ENCODE measurements around the gene LSM12. TPM values are rescaled to one million over a fixed set of nuclear protein-coding genes. Genes with fewer than 3 reads are reported as not detected.
A peak's percentile ranks its signal among the peaks of the same experiment; 100 is the strongest.
"Not testable (repeated sequence)": the region's sequence is repeated elsewhere in the genome, so short reads cannot be mapped to it uniquely, and the experiment has no call there.

Gene LSM12
- total RNA-seq, 1 donor from 2014 or later: 107 TPM

- no peak for DNase-seq
- intact Hi-C loops (cut with micrococcal nuclease): no loop called here
- no peaks in the 10 kb centered on the region for H3K9me3 Mint-ChIP-seq
- H3K27me3 Mint-ChIP-seq: no peaks in the 10 kb centered on the region
- no peaks in the 10 kb centered on the region for H3K36me3 Mint-ChIP-seq (ENCODE audit: low read depth)
- no peaks in the 10 kb centered on the region for H3K4me1 Mint-ChIP-seq
- no peak overlapping the region for H3K27ac Mint-ChIP-seq
- no peak overlapping the region for H3K4me3 Mint-ChIP-seq
These were observed 39.5 kb upstream of the LSM12 start for GRCh38 chr17:44105941-44106340.

- H3K9me3 Mint-ChIP-seq: no peaks in the 10 kb centered on the region
- DNase-seq: no peak
- intact Hi-C loops (cut with micrococcal nuclease): no loop called here
- H3K4me1 Mint-ChIP-seq: no peaks in the 10 kb centered on the region
- no peaks in the 10 kb centered on the region for H3K27me3 Mint-ChIP-seq
- H3K36me3 Mint-ChIP-seq (ENCODE audit: low read depth): no peaks in the 10 kb centered on the region
- H3K27ac Mint-ChIP-seq: no peak overlapping the region
- no peak overlapping the region for H3K4me3 Mint-ChIP-seq
These were observed 39.0 kb upstream of the LSM12 start for GRCh38 chr17:44105483-44105882.

GRCh38 chr17:44102849-44103622 is 36.6 kb upstream of the LSM12 start:
- intact Hi-C loops (cut with micrococcal nuclease): no loop called here
- peaks cover 2% of the 10 kb centered on the region for H3K4me1 Mint-ChIP-seq
- H3K27me3 Mint-ChIP-seq: no peaks in the 10 kb centered on the region
- DNase-seq: no peak
- H3K36me3 Mint-ChIP-seq (ENCODE audit: low read depth): no peaks in the 10 kb centered on the region
- H3K9me3 Mint-ChIP-seq: no peaks in the 10 kb centered on the region
- H3K4me3 Mint-ChIP-seq: no peak overlapping the region
- H3K27ac Mint-ChIP-seq: no peak overlapping the region

- H3K27me3 Mint-ChIP-seq; H3K9me3 Mint-ChIP-seq; H3K4me3 Mint-ChIP-seq; DNase-seq; H3K36me3 Mint-ChIP-seq (ENCODE audit: low read depth); H3K4me1 Mint-ChIP-seq; intact Hi-C loops (cut with micrococcal nuclease); H3K27ac Mint-ChIP-seq: not testable (repeated sequence)
These were observed 35.4 kb upstream of the LSM12 start for GRCh38 chr17:44101858-44102257.

GRCh38 chr17:44097110-44097958 is 30.9 kb upstream of the LSM12 start:
- H3K4me1 Mint-ChIP-seq: peaks cover 10% of the 10 kb centered on the region

GRCh38 chr17:44095647-44096496 is 29.4 kb upstream of the LSM12 start:
- intact Hi-C loops (cut with micrococcal nuclease): no loop called here
- Mint-ChIP-seq H3K36me3 (ENCODE audit: low read depth) (peaks cover 2% of the 10 kb centered on the region), H3K27ac (peak overlapping the region; percentile 66), H3K4me3 (peak overlapping the region; percentile 40), H3K4me1 (peaks cover 10% of the 10 kb centered on the region), H3K27me3 (no peaks in the 10 kb centered on the region), H3K9me3 (no peaks in the 10 kb centered on the region)
- no peak for DNase-seq

More at GRCh38 chr17:44097110-44097958, 30.9 kb upstream of the LSM12 start:
- H3K4me3 Mint-ChIP-seq: no peak overlapping the region
- no peaks in the 10 kb centered on the region for H3K36me3 Mint-ChIP-seq (ENCODE audit: low read depth)
- H3K27me3 Mint-ChIP-seq: no peaks in the 10 kb centered on the region
- intact Hi-C loops (cut with micrococcal nuclease): no loop called here
- no peak for DNase-seq
- H3K27ac Mint-ChIP-seq: no peak overlapping the region
- no peaks in the 10 kb centered on the region for H3K9me3 Mint-ChIP-seq

- peaks cover 2% of the 10 kb centered on the region for H3K36me3 Mint-ChIP-seq (ENCODE audit: low read depth)
- intact Hi-C loops (cut with micrococcal nuclease): no loop called here
- peaks cover 10% of the 10 kb centered on the region for H3K4me1 Mint-ChIP-seq
These were observed 28.8 kb upstream of the LSM12 start for GRCh38 chr17:44095388-44095646.

GRCh38 chr17:44094701-44095387 is 28.4 kb upstream of the LSM12 start:
- Mint-ChIP-seq H3K36me3 (ENCODE audit: low read depth) (peaks cover 2% of the 10 kb centered on the region), H3K9me3 (no peaks in the 10 kb centered on the region), H3K27me3 (no peaks in the 10 kb centered on the region), H3K4me3 (no peak overlapping the region), H3K27ac (no peak overlapping the region), H3K4me1 (peaks cover 10% of the 10 kb centered on the region)
- DNase-seq: no peak
- intact Hi-C loops (cut with micrococcal nuclease): no loop called here

More at GRCh38 chr17:44095388-44095646, 28.8 kb upstream of the LSM12 start:
- H3K4me3 Mint-ChIP-seq: no peak overlapping the region
- no peaks in the 10 kb centered on the region for H3K27me3 Mint-ChIP-seq
- no peaks in the 10 kb centered on the region for H3K9me3 Mint-ChIP-seq
- no peak overlapping the region for H3K27ac Mint-ChIP-seq
- no peak for DNase-seq

- Mint-ChIP-seq H3K36me3 (ENCODE audit: low read depth) (peaks cover 5% of the 10 kb centered on the region), H3K27ac (no peak overlapping the region), H3K9me3 (no peaks in the 10 kb centered on the region), H3K4me1 (peaks cover 12% of the 10 kb centered on the region), H3K4me3 (no peak overlapping the region), H3K27me3 (no peaks in the 10 kb centered on the region)
- intact Hi-C loops (cut with micrococcal nuclease): no loop called here
- no peak for DNase-seq
These were observed 26.9 kb upstream of the LSM12 start for GRCh38 chr17:44093231-44093900.

GRCh38 chr17:44092051-44092450 is 25.6 kb upstream of the LSM12 start:
- intact Hi-C loops (cut with micrococcal nuclease): no loop called here
- no peak overlapping the region for H3K4me3 Mint-ChIP-seq
- DNase-seq: no peak
- no peak overlapping the region for H3K27ac Mint-ChIP-seq
- H3K4me1 Mint-ChIP-seq: peaks cover 15% of the 10 kb centered on the region
- no peaks in the 10 kb centered on the region for H3K27me3 Mint-ChIP-seq
- H3K36me3 Mint-ChIP-seq (ENCODE audit: low read depth): peaks cover 5% of the 10 kb centered on the region
- no peaks in the 10 kb centered on the region for H3K9me3 Mint-ChIP-seq

GRCh38 chr17:44091200-44091997 is 24.9 kb upstream of the LSM12 start:
- Mint-ChIP-seq H3K9me3 (no peaks in the 10 kb centered on the region), H3K27ac (no peak overlapping the region), H3K36me3 (ENCODE audit: low read depth) (peaks cover 8% of the 10 kb centered on the region), H3K4me1 (peaks cover 19% of the 10 kb centered on the region), H3K4me3 (no peak overlapping the region), H3K27me3 (no peaks in the 10 kb centered on the region)
- no peak for DNase-seq
- intact Hi-C loops (cut with micrococcal nuclease): no loop called here

- H3K27me3 Mint-ChIP-seq: no peaks in the 10 kb centered on the region
- H3K9me3 Mint-ChIP-seq: no peaks in the 10 kb centered on the region
- no peak overlapping the region for H3K4me3 Mint-ChIP-seq
- DNase-seq: no peak
- no peak overlapping the region for H3K27ac Mint-ChIP-seq
- peaks cover 13% of the 10 kb centered on the region for H3K36me3 Mint-ChIP-seq (ENCODE audit: low read depth)
- intact Hi-C loops (cut with micrococcal nuclease): no loop called here
- peaks cover 14% of the 10 kb centered on the region for H3K4me1 Mint-ChIP-seq
These were observed 21.8 kb upstream of the LSM12 start for GRCh38 chr17:44088254-44088653.
